ENCODE data around the gene REEP2. TPM values are rescaled to one million over a fixed set of nuclear protein-coding genes. Genes with fewer than 3 reads are reported as not detected.

The REEP2 gene
- total and polyA plus RNA-seq, 4 donors: 0.29 to 1.1 (median 0.91) TPM

DNA sequence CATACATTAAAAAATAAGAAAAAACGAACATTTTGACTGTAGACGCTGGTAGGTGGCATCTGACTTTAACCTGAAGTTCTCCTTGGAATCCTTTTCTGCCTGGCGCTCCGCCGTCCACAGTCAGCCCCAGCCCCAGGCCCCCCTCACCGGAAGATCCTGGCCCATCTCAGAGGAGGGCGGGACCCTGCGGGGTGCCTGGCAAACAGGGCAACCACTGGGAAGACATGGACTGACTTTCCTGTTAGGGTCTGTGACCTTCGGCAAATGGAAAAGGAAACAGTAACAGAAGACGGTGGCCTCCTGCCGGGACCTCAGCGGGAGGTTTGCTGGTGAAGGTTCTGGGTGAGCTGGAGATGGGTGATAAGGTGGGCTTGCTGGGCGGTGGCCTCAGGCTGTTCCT is 14.7 kb downstream of the REEP2 start:
- Histone ChIP-seq H3K4me3 (no peak overlapping the region), H3K27ac (ENCODE audit: low read depth in 1 of 2, low read length in 1 of 2) (no peak overlapping the region), H3K4me1 (ENCODE audit: control insufficient read depth in 5 of 5, insufficient read depth in 5 of 5, low read length in 5 of 5) (peaks cover 0 to 12% (median 5%) of the 10 kb centered on the region in 5 donors), H3K9ac (ENCODE audit: insufficient read depth in 1 of 2, low read length in 2 of 2) (no peak overlapping the region), H3K27me3 (ENCODE audit: control insufficient read depth in 3 of 3, insufficient read depth in 3 of 3, low read length in 2 of 3) (no peaks in the 10 kb centered on the region), H3K36me3 (ENCODE audit: control insufficient read depth in 4 of 4, insufficient read depth in 4 of 4, low read length in 4 of 4) (no peaks in the 10 kb centered on the region), H3K9me3 (ENCODE audit: control insufficient read depth in 4 of 4, insufficient read depth in 3 of 4, low read length in 3 of 4) (no peaks in the 10 kb centered on the region)
- TF ChIP-seq, protein P1, sequence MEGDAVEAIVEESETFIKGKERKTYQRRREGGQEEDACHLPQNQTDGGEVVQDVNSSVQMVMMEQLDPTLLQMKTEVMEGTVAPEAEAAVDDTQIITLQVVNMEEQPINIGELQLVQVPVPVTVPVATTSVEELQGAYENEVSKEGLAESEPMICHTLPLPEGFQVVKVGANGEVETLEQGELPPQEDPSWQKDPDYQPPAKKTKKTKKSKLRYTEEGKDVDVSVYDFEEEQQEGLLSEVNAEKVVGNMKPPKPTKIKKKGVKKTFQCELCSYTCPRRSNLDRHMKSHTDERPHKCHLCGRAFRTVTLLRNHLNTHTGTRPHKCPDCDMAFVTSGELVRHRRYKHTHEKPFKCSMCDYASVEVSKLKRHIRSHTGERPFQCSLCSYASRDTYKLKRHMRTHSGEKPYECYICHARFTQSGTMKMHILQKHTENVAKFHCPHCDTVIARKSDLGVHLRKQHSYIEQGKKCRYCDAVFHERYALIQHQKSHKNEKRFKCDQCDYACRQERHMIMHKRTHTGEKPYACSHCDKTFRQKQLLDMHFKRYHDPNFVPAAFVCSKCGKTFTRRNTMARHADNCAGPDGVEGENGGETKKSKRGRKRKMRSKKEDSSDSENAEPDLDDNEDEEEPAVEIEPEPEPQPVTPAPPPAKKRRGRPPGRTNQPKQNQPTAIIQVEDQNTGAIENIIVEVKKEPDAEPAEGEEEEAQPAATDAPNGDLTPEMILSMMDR (IDR thresholded peaks at IDR 0.05; ENCODE audit: control extremely low read depth, extremely low read depth): no peak
- ATAC-seq (ENCODE audit: insufficient read depth, low FRiP score) (no peak), DNase-seq (no peak)
- WGBS, 2 donors: 89 to 93% methylated on average over 13 of the region's 13 CpGs

DNA sequence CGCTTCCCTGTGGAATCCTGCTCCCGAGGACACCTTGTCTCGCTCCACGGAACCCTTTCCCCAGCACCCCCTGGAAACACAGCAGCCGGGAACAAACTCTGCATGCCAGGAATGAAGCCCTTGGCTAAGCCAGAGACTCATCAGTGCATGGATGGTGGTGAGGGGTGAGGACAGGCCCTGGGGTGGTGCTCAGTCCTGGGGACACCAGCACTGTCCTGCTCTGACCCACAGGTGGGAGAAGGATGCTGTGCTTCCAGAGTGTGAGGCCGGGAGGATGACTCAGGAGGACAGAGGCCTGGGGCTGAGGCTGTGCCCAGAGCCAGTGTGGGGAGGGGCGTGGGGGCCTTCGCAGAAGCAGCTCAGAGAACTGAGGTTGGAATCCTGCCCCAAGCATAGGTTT is 15.3 kb downstream of the REEP2 start:
- ATAC-seq (ENCODE audit: insufficient read depth, low FRiP score) (no peak), DNase-seq (no peak)
- Histone ChIP-seq H3K4me1 (ENCODE audit: control insufficient read depth in 5 of 5, insufficient read depth in 5 of 5, low read length in 5 of 5) (peaks cover 0 to 16% (median 10%) of the 10 kb centered on the region in 5 donors), H3K27ac (ENCODE audit: low read depth in 1 of 2, low read length in 1 of 2) (no peak overlapping the region), H3K4me3 (no peak overlapping the region), H3K36me3 (ENCODE audit: control insufficient read depth in 4 of 4, insufficient read depth in 4 of 4, low read length in 4 of 4) (no peaks in the 10 kb centered on the region), H3K27me3 (ENCODE audit: control insufficient read depth in 3 of 3, insufficient read depth in 3 of 3, low read length in 2 of 3) (no peaks in the 10 kb centered on the region), H3K9ac (ENCODE audit: insufficient read depth in 1 of 2, low read length in 2 of 2) (no peak overlapping the region), H3K9me3 (ENCODE audit: control insufficient read depth in 4 of 4, insufficient read depth in 3 of 4, low read length in 3 of 4) (no peaks in the 10 kb centered on the region)
- WGBS, 2 donors: 87 to 96% methylated on average over 8 of the region's 8 CpGs
- TF ChIP-seq, protein P1 (IDR thresholded peaks at IDR 0.05; ENCODE audit: control extremely low read depth, extremely low read depth): no peak

- ATAC-seq (ENCODE audit: insufficient read depth, low FRiP score) (no peak), DNase-seq (no peak)
- TF ChIP-seq, protein P1 (IDR thresholded peaks at IDR 0.05; ENCODE audit: control extremely low read depth, extremely low read depth): no peak
Observed at GRCh38 chr5:138455232-138455930, 16.5 kb downstream of the REEP2 start.

More at GRCh38 chr5:138455232-138455930, 16.5 kb downstream of the REEP2 start:
- H3K27ac ChIP-seq (ENCODE audit: low read depth in 1 of 2, low read length in 1 of 2): no peak overlapping the region
- no peaks in the 10 kb centered on the region for H3K36me3 ChIP-seq (ENCODE audit: control insufficient read depth in 4 of 4, insufficient read depth in 4 of 4, low read length in 4 of 4)
- no peaks in the 10 kb centered on the region for H3K27me3 ChIP-seq (ENCODE audit: control insufficient read depth in 3 of 3, insufficient read depth in 3 of 3, low read length in 2 of 3)
- no peak overlapping the region for H3K4me3 ChIP-seq
- peaks cover 0 to 21% (median 10%) of the 10 kb centered on the region in 5 donors for H3K4me1 ChIP-seq (ENCODE audit: control insufficient read depth in 5 of 5, insufficient read depth in 5 of 5, low read length in 5 of 5)
- WGBS, 2 donors: 83 to 88% methylated on average over 11 of the region's 11 CpGs
- H3K9ac ChIP-seq (ENCODE audit: insufficient read depth in 1 of 2, low read length in 2 of 2): no peak overlapping the region
- no peaks in the 10 kb centered on the region for H3K9me3 ChIP-seq (ENCODE audit: control insufficient read depth in 4 of 4, insufficient read depth in 3 of 4, low read length in 3 of 4)

Data from lung (tissue), 12 donors.